Peyer's patch (tissue), 4 donors: Measurements from ENCODE around the gene RHOT1.

ENCODE experiments used
- POLR2A ChIP-seq, 2 donors: fragments of 450-650 bp; IDR thresholded peaks; one replicate each; pipeline ENCODE4 v1.5.1; 2017; ENCODE audit warnings: antibody characterized with exemption in 2 of 2, mild to moderate bottlenecking in 2 of 2, moderate library complexity in 2 of 2
- TF ChIP-seq, protein P1 (sequence below), 6 experiments: fragments of 450-650 bp in 4 of 6; fragments of 200-600 bp in 2 of 6; sonication (generic) in 1 of 6; IDR thresholded peaks; one replicate each; pipeline ENCODE4 v1.5.1; 2017 to 2019; ENCODE audit warnings: antibody characterized with exemption in 6 of 6, mild to moderate bottlenecking in 3 of 6, moderate library complexity in 1 of 6

DNA sequence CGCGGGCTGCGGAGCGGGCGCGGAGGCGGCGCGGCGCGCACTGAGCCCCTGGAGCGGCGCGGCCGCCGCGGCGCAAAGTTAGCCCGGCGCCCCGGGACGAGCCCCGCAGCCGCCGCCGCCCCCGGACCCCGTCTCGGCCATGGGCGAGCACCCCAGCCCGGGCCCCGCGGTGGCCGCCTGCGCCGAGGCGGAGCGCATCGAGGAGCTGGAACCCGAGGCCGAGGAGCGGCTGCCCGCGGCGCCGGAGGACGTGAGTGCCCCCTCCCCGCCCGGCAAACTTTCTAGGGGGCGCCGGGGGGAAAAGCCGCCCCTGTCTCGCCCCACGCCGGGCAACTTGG, 123.7 kb downstream of the RHOT1 start:
- TF ChIP-seq, protein P1, sequence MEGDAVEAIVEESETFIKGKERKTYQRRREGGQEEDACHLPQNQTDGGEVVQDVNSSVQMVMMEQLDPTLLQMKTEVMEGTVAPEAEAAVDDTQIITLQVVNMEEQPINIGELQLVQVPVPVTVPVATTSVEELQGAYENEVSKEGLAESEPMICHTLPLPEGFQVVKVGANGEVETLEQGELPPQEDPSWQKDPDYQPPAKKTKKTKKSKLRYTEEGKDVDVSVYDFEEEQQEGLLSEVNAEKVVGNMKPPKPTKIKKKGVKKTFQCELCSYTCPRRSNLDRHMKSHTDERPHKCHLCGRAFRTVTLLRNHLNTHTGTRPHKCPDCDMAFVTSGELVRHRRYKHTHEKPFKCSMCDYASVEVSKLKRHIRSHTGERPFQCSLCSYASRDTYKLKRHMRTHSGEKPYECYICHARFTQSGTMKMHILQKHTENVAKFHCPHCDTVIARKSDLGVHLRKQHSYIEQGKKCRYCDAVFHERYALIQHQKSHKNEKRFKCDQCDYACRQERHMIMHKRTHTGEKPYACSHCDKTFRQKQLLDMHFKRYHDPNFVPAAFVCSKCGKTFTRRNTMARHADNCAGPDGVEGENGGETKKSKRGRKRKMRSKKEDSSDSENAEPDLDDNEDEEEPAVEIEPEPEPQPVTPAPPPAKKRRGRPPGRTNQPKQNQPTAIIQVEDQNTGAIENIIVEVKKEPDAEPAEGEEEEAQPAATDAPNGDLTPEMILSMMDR (IDR thresholded peaks at IDR 0.05) = no peak
- TF ChIP-seq POLR2A (IDR thresholded peaks at IDR 0.05) = no peak
